Astrocyte of the cerebellum (primary cell): ENCODE data around the gene PPRC1.
"Not testable (repeated sequence)": the region's sequence is repeated elsewhere in the genome, so short reads cannot be mapped to it uniquely, and the experiment has no call there.

Experiments used
- DNase-seq: peaks from one replicate; pipeline ENCODE4 v3.0.0-alpha.2; 2011; ENCODE audit warnings: low read depth
- H3K4me3 ChIP-seq: 2 replicates; pipeline ENCODE4 v1.5.1; 2011; ENCODE audit warnings: mild to moderate bottlenecking, low read depth, low read length, moderate library complexity
- in situ Hi-C: cut with HindIII; loops from 2 replicates; pipeline ENCODE4 v1.10.0; 2017; ENCODE audit warnings: low sequenced_read_pairs
- TF ChIP-seq, protein P1 (sequence below): IDR thresholded peaks from 2 replicates; pipeline ENCODE4 v1.5.1; 2012; ENCODE audit warnings: low read length, low read depth, moderate library complexity, mild to moderate bottlenecking; ENCODE audit errors: missing control alignments

PPRC1 gene

DNA sequence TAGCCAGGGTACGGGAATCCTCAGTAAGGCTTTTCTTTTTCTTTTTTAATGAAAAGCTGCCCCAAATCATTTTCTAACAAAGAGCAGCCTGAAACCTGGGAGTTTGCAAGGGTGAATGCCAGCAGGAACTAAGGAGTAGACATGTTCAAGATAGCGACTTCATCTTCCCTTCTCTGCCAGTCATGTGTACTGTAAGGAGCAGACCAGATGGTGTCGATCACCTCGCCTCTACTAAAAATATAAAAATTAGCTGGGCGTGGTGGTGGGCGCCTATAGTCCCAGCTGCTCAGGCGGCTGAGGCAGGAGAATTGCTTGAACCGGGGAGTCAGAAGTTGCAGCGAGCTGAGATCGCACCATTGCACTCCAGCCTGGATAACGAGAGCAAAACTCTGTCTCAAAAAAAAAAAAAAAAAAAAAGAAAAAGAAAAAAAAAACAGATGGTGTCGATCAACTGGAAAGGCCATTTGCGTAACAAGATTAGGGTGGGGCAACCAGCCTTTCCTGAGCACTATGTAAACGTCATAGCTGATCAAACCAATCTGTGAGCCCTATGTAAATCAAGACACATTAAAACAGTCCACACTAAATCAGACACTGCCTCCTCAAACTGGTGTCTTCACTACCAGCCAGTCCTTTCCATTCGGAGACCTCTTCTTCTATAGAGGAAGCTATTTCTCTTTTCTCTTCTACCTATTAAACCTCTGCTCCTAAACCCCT is 53.1 kb downstream of the PPRC1 start:
- no peak for DNase-seq
- TF ChIP-seq, protein P1, sequence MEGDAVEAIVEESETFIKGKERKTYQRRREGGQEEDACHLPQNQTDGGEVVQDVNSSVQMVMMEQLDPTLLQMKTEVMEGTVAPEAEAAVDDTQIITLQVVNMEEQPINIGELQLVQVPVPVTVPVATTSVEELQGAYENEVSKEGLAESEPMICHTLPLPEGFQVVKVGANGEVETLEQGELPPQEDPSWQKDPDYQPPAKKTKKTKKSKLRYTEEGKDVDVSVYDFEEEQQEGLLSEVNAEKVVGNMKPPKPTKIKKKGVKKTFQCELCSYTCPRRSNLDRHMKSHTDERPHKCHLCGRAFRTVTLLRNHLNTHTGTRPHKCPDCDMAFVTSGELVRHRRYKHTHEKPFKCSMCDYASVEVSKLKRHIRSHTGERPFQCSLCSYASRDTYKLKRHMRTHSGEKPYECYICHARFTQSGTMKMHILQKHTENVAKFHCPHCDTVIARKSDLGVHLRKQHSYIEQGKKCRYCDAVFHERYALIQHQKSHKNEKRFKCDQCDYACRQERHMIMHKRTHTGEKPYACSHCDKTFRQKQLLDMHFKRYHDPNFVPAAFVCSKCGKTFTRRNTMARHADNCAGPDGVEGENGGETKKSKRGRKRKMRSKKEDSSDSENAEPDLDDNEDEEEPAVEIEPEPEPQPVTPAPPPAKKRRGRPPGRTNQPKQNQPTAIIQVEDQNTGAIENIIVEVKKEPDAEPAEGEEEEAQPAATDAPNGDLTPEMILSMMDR, result no peak
- H3K4me3 ChIP-seq, result no peak overlapping the region
- in situ Hi-C loops, result no loop called here

DNA sequence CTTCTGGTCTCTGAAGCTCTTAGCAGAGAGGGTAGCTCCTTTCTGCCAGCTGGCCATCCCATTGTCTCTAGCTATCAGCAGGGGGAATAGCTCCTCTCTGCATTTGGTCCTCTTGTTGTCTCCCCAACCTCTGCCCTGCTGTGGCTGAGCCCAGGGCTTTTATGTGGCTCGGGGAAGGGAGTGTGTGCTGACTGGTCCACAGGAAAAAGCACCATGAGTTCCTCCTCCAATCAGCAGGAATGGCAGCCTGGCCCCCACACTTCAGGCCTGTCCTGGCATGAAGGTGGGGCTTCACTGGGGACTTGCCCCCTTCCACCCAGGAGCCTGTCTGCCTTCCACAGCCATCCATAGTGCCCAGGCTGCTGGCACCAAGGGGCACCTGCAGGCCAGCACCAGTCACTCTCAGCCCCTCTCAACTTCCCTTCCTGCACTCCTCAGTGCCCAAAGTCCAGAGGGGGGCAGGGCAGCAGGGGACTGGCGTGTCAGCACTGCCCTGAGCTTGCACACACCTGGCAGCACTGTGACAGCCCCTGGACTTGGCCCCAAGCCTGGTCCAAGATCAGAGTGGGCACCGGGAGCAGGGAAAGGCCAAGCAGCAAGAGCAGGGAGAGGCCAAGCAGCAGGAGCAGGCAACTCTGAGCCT is 55.6 kb downstream of the PPRC1 start:
- DNase-seq, result no peak
- TF ChIP-seq, protein P1, result no peak
- in situ Hi-C loops, result no loop called here
- H3K4me3 ChIP-seq, result no peak overlapping the region

- H3K4me3 ChIP-seq, in situ Hi-C loops, DNase-seq: not testable (repeated sequence)
Observed at GRCh38 chr10:102188941-102189898, 56.4 kb downstream of the PPRC1 start.

- no peak for DNase-seq
- H3K4me3 ChIP-seq, result no peak overlapping the region
- in situ Hi-C loops, result no loop called here
- TF ChIP-seq, protein P1, result no peak
Observed at GRCh38 chr10:102191956-102192355, 59.1 kb downstream of the PPRC1 start.

DNA sequence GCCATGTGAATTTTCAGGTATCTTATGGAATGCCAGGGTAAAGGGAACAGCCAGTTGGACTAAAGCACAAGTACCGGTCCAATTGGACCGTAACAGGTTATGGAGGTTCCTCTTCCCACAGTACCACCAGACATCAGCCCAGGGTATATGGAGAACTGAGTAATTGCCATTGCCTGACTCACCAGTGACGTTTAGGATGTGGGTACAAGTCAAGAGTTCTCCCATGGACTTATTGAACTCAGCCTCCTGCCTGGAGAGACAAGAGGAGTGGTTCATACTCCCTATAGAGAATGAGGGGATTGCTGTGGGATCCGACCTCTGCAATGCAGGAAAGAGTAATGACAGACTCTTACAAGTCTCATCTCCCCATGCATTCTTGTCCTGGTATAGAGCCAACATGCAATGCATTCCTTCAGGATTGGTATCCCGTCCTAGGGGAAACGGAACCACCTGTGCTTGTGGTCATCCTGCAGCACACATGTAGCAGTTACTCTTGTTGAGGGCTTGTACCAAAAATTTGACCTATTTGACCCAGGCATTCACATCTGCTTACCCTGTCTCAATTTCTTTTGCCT is 62.5 kb downstream of the PPRC1 start:
- in situ Hi-C loops, result no loop called here
- no peak for DNase-seq

DNA sequence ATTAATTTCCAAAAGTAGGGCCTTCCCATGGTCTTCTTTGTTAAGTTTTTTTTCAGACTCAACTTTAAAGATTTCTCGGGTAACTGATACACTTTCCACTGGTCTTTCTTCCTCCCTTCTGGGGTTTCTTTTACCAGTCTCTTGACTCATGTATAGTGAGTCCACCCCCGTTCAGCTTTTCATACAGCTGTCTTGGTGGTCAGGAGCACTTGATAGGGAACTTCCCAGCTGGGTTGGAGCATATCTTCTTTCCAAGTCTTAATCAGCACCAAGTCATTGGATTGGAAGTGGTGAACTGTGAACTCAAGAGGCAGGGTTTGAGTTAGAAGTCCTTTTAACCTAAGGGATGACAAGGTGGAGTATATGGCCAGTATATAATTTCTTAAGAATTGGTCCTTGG is 64.1 kb downstream of the PPRC1 start:
- DNase-seq, result no peak
- TF ChIP-seq, protein P1, result no peak

More for the DNA sequence above, 62.5 kb downstream of the PPRC1 start:
- no peak overlapping the region for H3K4me3 ChIP-seq
- TF ChIP-seq, protein P1, result no peak

More for the DNA sequence above, 64.1 kb downstream of the PPRC1 start:
- in situ Hi-C loops, result no loop called here
- no peak overlapping the region for H3K4me3 ChIP-seq
